GM12873 (cell line): ENCODE measurements around the gene EI24.

Experiments used
- CTCF ChIP-seq: IDR thresholded peaks from 2 replicates; pipeline ENCODE4 v1.5.1; 2012; ENCODE audit warnings: low read depth, mild to moderate bottlenecking, moderate library complexity, low read length, control low read depth; ENCODE audit not compliant: insufficient read depth; ENCODE audit errors: missing control alignments

Gene EI24

GRCh38 chr11:125551835-125552342 is 17.4 kb upstream of the EI24 start:
- TF ChIP-seq CTCF, result no peak

- TF ChIP-seq CTCF, result no peak
Observed at GRCh38 chr11:125552927-125553326, 16.4 kb upstream of the EI24 start.

GRCh38 chr11:125553357-125553756 is 15.9 kb upstream of the EI24 start:
- TF ChIP-seq CTCF, result no peak

- no peak for TF ChIP-seq CTCF
Observed at GRCh38 chr11:125554038-125554437, 15.2 kb upstream of the EI24 start.

GRCh38 chr11:125559888-125560287 is 9.4 kb upstream of the EI24 start:
- TF ChIP-seq CTCF, result no peak

- TF ChIP-seq CTCF, result no peak
Observed at GRCh38 chr11:125561924-125562323, 7.4 kb upstream of the EI24 start.

GRCh38 chr11:125562430-125562829 is 6.8 kb upstream of the EI24 start:
- no peak for TF ChIP-seq CTCF
